CD4-positive, alpha-beta T cell treated with Interleukin-2 at 100 ng/mL for 4 hours (primary cell): ENCODE measurements around the gene MKNK2.
"Not testable (repeated sequence)": the region's sequence is repeated elsewhere in the genome, so short reads cannot be mapped to it uniquely, and the experiment has no call there.

Experiments used
- DNase-seq: peaks from one replicate; pipeline ENCODE4 v3.0.0-alpha.2; 2020; ENCODE audit warnings: low spot score

MKNK2 gene

DNA sequence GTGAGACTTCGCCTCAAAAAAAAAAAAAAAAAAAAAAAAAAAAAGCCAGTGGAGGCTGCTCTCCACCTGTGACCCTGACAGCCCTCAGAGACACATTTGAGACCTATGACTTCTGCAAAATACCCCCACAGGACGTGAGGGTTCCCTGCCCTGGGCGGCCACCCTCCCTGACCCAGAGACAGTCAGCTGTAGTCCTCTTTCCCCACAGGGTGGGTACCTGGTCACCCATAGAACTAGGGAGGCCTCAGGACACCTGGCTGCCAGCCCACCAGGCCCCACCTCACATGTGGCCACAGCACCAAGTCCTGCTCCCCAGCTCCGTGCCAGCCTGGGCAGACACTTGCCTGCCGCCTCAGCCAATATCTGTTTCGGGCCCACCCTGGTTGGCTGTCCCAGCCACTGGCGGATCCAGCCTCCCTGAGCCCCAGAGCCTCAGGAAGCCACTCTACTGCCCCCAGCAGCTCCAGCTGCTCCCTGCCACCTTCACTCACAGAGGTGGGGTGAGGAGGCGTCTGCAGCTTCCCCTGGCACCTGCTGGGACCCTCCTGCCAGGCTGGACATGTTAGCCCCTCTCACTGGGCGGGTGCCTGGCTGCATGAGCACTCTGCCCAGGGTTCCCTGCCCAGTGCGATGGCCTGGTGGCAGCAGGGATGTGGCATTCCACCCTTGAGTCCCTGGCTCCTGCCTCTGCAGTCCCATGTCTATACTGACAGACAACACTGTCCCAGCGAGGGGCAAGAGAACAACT lies 6.9 kb downstream of the MKNK2 start:
- no peak for DNase-seq

DNA sequence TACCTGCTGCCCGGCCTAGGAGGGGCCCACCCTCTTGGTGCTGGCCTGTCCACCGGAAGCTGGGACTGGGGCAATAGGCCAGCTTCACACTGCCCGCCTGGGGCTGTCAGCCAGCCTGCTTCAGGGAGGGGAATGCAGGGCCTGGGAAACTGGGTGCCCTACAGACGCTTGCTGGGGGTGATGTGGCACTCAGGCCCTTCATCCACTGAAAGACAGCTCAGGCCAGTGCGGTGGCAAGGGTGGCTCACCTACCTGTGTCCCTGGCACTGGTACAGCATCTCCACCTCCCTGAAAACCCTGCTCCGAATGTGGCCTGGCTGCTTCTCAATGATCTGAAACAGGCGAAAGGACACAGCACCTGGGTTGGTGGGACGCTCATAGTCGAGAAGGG lies 7.8 kb downstream of the MKNK2 start:
- DNase-seq = no peak

DNA sequence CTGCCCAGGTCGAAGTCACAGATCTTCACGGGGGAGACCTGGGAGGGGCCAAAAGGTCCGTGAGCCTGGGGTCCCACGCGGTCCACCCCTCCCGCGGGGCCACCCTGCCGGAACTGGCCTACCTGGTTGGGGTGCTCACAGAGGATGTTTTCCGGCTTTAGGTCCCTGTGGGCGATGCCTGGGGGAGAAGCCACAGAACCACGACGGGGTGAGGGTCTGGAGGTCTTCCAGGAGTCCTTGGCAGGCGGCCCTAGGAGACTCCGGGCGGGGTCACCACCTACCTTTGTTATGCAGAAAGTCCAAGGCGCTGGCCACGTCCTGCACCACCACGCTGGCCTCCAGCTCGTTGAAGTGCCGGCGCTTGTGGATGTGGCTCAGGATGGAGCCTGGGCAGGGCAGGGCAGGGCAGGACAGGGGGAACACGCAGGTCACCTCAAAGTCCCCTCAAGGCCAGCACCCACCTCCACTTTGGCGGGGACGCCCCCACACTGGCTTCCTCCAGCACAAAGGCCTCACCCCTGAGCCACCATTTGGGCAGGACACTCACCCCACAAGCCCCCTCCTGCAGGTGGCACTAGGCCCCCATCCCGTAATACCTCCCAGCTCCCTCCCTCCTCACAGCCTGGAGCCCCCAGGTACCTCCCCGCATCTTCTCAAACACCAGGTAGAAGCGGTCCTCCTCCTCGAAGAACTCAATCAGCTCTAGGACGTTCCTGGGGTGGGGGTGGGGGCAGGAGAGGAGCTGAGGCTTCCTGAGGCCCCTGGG lies 8.4 kb downstream of the MKNK2 start:
- DNase-seq = no peak

DNA sequence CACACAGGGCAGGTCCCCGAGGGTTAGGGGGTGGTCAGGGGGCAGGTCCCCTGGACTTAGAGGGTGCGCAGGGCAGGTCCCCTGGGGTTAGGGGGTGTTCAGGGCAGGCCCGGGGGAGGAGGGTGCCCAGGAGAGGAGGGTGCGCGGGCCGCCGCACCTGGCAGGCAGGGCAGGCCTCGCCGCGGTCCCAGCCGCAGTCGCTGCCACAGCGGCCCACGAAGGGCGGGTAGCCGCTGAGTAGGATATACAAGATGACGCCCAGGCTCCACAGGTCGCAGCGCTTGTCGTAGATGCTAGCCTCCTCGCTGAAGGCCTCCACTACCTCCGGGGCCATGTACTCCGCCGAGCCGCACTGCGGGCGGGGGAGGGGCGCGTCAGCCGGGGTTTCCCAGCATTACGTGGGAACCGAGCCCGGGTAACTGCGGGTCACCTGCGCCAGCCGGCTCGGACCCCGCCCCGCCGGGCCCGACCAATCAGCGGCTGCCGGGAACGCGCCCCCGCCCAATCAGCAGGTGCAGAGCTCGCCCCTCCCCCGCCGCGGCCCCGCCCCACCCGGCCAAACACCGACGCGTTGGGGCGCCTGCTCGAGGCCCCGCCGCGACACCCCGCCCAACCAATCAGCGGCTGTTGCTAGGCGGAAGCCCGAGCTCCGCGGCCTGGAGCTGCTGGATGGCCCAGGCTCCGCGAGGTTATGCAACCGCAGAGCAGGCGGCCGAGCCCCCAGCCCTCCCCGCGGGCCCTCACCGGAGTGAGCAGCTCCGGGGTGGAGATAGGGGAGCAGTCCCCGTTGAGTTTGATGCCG lies 9.2 kb downstream of the MKNK2 start:
- peak; percentile 99 for DNase-seq

DNA sequence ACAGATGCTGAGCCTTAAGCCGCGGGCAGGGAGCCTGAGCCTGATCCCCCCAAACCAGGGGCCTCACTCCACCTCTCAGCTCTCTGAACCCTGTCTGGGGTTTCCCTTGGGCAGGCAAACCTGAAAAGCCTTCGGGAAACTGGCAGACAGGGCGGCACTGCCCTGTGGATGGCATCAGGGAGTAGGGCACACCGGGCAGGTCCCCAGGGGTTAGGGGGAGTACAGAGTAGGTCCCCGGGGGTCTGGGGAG lies 9.7 kb downstream of the MKNK2 start:
- no peak for DNase-seq

DNA sequence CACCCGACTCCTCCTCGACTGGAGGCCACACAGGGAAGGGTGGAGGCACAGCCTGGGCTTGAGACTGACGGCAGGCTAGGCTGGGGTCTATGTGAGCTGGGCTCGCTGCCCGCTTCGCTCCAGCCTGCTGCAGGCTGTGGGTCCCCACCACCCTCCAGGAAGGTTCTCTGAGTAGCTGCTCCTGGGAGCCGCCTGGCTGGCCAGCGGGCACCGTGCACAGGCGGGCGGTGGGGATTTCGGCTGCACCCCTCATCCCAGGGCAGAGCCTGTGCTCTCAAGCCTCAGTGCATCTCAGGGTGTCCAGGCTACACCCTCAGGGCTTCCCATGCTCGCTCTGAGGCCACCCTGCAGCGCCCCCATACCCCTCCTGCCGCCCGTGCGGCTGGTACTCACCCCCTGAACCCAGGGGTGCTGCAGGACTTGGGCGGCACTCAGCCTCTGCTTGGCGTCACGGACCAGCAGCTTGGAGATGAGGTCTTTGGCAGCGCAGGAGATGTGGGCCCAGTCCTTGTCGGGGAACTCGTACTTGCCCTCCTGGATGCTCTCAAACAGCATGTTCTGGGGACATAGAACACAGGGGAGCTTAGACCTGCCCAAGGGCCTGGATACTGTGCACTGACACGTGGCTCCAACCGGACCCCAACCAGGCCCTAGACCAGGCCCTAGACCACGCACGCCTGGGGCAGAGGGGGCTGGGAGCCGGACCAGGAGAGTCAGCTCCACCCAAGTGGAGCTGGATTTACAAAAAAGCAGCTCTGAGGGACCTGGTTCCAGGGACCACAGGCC lies 10.2 kb downstream of the MKNK2 start:
- no peak for DNase-seq

DNA sequence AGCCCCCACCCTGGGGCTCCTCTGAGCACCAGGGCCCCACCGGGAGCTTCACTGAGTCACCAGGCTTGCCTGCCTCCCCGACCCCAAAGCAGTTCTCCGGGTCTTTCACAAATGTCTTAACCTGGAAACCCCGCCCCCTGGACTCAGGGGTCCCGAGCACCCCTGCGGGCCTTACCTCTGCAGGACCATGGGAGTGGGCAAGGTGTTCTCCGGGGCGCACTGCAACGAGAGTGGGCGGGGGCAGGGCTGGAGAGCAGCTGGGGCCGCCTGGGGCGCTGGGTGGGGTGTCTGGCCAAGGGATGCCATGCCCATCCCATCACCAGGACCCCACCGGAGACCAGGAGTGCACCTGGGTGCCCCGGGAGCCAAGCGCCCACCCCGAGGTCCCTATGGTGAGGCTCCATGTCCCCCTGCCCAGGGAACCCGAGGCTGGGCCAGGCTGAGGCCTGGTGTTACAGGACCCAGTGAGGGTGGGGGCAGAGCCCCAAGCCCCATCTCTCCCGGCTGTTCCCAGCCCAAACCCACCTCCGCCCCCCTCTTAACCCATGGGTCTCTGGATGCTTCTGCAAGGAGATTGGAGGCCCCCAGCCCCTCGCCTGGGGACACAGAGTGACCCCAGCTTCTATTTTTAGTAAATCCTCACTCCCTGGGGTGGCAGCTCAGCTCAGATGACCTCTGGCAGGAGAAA lies 10.9 kb downstream of the MKNK2 start:
- DNase-seq = no peak

DNA sequence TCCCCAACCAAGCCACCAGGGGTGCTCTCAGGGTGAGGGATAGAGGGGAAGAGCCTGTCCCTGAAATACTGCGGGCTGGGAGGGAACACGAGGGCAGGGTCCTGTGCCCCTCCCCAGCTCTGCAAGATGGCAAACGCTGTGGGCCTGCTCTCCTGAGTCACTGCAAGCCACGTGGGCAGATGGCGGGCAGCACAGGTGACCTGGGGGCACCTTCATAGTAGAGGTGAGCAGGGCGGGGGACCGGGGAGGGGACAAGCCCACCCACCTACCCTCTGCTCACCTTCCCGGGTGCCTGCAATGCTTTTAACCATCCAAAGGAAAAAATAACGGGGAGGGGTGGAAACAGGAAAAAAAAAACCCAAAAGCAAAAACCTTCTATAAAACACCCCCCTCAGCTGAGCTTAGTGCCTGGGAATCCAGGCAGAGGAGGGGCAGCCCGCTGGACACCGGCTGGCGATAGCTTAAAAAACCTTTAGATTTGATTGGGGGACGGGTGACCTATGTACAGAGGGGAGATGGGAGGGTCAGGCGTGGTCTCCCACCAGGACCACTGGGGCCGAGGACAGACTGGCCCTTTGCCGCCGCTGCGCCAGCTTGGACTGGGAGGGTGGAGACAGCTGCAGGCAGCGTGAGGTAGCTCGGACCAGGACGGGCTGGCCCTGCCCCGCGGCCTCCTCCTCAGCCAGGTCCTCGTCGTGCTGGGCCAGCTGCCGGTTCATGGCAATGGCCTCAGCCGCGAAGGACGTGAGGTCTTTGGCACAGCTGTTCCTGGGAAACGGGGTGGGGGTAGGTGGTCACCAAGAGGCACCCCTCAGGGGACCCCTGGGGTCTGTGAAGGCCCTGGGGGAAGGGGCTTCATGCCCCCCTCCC lies 11.7 kb downstream of the MKNK2 start:
- DNase-seq = no peak

DNA sequence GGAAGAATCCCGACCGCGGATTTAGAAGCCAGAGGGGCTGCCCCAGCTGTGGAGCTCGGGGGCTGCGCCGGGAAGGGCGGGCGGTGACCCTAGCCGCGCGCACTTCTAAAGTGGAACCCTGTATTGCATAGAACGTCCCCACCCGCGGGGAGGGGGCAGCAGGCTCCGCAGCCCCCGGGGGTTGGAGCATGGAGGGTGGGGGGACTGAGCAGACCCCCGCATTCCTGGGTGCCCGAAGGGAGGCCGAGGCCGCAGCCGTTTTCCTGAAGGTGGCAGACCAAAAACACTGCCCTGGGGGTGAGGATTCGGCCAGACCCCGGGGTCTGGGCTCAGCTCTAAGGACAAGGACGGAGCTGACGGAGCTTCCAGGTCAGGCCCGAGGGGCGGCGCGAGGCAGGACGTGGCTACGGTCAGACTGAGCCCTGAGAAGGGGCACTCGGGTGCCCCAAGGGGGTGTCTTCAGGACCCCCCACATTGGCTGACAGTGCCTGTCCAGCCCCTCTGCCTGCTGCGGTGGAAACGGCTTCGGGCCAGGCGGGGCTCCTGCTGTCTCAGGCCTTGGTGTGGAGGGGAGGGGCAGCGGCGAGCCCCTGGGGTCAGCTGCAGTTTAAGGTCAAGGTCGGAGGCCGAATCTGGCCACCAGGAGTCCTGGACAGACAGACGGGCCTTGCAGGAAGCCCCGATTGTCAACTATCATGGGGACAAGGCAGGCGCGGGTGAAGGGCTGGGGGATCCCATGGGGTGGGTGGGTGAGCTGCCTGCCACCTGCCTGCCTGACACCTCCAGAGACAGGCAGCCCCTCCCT lies 12.6 kb downstream of the MKNK2 start:
- no peak for DNase-seq

DNA sequence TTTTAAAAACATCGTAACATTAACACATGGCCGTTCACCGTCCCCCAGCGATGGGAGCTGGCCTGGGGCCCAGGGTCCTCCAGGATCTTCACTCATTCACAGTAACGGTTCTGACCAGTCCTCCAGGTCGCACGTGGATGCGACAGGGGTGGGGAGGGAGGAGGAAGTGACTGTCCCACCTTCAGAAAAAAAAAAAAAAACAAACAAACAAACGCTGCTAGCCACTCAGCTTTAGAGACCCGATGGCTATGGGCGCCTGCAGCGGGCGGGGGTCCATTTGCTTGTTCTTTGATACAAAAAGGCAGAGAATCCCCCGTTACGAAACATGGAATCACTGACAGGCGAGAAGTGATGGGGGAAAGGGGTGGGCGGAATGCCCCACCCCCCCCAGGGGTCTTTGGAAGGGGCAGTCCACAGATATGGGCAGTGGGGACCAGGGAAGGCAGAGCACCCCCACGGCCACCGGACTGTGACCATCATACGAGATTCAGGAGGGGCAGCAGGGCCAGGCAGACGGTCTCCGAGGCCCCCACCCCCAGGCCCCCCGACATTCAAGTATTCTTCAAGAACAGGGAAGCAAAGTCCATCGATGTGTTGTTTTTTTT lies 13.3 kb downstream of the MKNK2 start:
- DNase-seq = no peak

DNA sequence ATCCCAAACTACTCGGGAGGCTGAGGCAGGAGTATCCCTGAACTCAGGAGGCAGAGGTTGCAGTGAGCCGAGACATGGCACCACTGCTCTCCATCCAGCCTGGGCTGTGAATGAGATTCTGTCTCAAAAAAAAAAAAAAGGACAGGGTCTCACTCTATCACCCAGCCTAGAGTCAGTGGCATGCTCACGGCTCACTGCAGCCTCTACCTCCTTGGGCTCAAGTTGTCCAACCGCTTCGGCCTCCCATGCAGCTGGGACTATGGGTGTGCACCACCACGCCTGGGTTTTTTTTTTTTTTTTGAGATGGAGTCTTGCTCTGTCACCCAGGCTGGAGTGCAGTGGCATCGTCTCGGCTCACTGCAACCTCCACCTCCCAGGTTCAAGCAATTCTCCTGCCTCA lies 14.6 kb downstream of the MKNK2 start:
- no peak for DNase-seq

DNA sequence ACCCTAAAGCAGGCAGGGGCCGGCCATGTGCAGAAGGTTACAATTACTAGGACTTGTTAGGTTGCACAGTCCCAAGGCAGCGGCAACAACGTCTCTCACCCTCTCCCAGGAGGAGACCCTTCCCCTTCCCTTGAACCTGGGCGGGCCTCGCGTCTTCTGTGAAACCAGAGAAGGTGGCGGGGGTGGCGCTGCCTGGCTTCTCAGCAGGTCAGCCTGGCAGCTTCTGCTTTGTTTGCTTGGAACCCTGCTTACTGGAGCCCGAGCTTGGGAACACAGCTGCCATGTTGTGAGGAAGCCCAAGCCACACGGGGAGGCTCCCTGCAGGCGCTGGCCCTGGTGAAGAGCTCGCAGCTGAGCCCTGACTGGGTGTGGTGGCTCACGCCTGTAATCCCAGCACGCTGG lies 15.5 kb downstream of the MKNK2 start:
- DNase-seq = no peak

DNA sequence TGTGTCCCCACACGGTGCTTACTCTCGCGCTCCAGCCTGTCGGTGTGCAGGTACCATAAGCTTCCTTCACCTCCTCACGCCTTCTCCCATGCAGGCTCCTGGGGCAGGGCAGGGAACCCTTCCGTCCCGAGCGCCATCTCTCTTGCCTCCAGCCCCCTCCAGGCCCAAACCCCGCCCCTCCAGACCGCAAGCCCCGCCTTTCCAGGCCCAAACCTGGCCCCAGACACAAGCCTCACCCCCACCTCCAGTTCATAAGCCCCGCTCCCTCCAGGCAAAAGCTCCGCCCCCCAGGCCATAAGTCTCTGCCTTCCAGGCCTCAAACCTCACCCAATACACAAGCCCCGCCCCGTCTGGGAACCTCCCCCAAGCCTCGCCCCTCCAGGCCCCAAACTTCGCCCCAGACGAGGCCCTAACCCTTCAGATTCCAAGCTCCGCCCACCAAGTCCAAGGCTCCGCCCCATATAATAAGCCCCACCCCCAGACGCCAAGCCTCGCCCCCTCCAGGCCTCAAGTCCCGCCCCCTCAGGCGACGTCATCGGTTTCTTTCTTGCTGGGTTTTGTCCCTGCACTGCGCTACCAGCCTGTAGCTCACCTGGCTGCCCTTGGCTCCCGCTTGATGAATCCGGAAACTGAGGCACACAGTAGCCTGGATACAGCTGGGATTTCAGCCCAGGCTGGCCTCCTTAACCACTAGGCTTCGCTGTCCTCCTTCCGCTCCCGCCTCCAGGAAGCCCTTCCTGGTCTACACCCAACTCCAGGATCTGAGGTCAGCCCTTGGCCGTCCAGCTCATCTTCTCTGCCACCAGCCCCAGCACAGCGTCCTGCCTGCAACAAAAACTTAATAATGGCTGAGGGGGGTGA lies 16.1 kb downstream of the MKNK2 start:
- DNase-seq = peak; percentile 44

DNA sequence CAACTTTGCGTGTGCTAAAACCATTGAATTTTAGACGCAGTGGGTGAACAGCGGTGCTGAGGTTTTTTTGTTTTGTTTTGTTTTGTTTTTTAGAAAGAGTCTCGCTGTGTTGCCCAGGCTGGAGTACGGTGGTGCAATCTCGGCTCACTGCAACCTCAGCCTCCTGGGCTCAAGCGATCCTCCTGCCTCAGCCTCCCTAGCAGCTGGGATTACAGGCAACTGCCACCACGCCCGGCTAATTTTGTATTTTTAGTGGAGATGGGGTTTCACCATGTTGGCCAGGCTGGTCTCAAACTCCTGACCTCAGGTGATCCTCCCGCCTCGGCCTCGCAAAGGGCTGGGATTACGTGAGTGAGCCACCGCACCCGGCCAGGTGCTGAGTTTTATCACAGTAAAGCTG lies 16.8 kb downstream of the MKNK2 start:
- not testable (repeated sequence) for DNase-seq

DNA sequence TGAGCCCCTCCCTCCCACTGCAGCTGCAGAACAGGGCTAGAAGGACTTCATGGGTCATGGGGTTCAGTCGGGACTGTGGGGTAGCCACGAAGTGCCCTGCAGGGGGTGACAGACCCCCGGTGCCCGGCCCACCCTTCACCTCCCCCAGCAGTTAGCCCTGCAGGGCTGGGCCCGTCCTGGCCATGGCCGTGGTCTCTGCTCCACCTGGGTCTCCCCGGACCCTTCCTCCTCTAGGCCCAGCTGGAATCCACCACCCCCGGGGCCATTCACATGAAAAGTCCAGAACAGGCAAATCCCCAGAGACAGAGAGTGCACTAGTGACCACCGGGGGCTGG lies 17.3 kb downstream of the MKNK2 start:
- DNase-seq = no peak

DNA sequence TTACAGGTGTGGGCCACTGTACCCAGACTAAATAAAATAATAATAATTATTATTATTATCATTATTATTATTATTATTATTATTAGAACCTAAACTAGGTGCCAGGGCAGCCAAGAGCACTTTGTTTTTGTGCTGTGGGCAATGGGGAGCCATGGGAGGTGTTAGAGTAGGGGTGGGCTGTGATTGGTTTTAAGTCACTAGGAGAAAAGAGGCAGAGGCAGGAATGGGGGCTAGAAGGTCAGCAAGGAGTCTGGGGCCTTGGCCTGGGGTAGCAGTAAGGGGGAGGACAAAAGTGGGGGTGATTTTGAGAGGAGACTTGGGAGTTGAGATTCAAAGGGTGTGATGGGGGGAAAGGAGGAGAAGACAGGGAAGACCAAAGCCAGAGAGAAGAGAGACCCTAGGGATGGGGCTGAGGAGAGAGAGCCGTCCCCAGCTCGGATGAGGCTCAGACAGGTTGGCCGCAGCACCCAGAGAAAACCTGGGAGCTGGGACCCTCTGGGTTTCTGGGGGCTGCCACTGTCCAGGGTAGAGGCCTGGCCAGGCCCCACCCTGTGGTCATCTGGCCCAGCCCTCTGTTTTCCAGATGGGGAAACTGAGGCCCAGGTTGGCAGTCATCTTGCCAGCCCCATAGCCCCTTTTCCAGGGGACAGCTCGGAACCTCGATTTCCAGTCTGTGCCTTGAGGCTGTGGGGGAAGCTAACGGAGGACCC lies 17.8 kb downstream of the MKNK2 start:
- DNase-seq = no peak

DNA sequence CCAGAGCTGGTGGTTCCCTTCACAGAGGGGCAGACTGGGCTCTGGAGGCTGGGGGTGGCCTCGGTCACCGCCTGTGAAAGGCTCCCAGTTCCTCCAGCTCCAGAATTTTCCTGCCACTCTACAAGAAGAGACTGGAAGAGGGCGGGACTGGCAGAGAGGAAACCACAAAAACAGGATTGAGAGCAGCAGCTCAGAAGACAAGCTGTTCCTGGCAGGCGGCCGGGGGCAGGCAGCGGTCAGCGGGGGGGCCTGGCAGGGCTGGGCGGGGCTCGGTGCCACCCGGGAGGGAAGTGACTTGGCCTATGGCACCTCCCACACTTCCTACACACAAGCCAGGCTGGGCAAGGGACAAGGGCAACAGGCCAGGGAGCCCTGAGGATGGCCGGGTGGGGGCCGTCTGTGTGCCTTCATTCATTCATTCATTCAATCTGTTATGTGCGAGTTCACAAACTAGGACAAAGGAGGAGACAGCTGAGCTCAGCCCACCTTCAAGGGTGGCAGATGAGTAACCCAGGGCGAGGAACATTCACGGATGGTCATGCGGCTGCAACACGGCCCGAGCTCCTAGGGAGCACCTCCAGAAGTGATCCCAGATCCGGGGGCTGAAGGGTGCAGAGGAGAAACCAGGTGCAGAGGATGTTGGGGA lies 18.6 kb downstream of the MKNK2 start:
- peak; percentile 37 for DNase-seq

DNA sequence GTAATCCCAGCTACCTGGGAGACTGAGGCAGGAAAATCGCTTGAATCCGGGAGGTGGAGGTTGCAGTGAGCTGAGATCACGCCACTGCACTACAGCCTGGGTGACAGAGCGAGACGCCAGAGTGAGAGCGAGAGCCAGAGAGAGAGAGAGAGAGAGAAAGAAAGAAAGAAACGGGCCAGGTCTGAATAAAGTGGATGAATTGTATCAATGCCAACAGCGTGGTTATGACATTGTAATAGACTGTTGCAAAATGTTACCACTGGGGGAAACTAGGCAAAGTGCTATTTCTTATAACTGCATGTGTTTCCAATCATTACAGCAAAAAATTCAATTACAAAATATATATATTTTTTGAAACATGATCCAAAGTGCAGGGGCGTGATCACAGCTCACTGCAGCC lies 23.7 kb downstream of the MKNK2 start:
- no peak for DNase-seq
